AG04450 (cell line): ENCODE data around the gene SEPTIN12. TPM values are rescaled to one million over a fixed set of nuclear protein-coding genes. Genes with fewer than 3 reads are reported as not detected.

Experiments used
- polyA plus RNA-seq: library from polyadenylated mRNA; depleted of rRNA; stranded (reverse); fragments of >200 nt; gene quantifications from 2 replicates; pipeline ENCODE4 v1.2.3, GENCODE V29; 2011; rRNA removed
- small RNA-seq: library from RNA; depleted of rRNA; stranded (forward); fragments of <200 nt; gene quantifications from one replicate; pipeline ENCODE3, GENCODE V24; 2012; ENCODE audit warnings: low read depth; ENCODE audit not compliant: insufficient read length

The SEPTIN12 gene
- polyA plus RNA-seq, 1 experiment = not detected

Small RNA genes lying within 50 kb of the gene (small RNA-seq; reads per million reads assigned to genes)
- not detected for gene RF00017

Other genes with a start within 250 kb of the SEPTIN12 start
- 12.2 and 14.9 TPM in 2 replicates for gene CDIP1, start 249.6 kb downstream of the SEPTIN12 start, polyA plus RNA-seq
- not detected in 2 replicates for gene C16orf96, start 232.0 kb downstream of the SEPTIN12 start, polyA plus RNA-seq
- 4.1 and 6.1 TPM in 2 replicates for gene UBALD1, start 173.5 kb downstream of the SEPTIN12 start, polyA plus RNA-seq
- 3.4 and 8.6 TPM in 2 replicates for gene MGRN1, start 163.5 kb downstream of the SEPTIN12 start, polyA plus RNA-seq
- 25.2 and 29.3 TPM in 2 replicates for gene NUDT16L1, start 94.8 kb downstream of the SEPTIN12 start, polyA plus RNA-seq
- gene ANKS3, start 54.1 kb downstream of the SEPTIN12 start, polyA plus RNA-seq = 14.0 and 15.0 TPM in 2 replicates
- 0.89 and 1.6 TPM in 2 replicates for gene DNAAF8, start 53.8 kb downstream of the SEPTIN12 start, polyA plus RNA-seq
- 3.1 and 4.2 TPM in 2 replicates for gene ZNF500, start 21.2 kb downstream of the SEPTIN12 start, polyA plus RNA-seq
- gene SMIM22, start 7.0 kb upstream of the SEPTIN12 start, polyA plus RNA-seq = not detected in 2 replicates
- 9.2 and 14.3 TPM in 2 replicates for gene ROGDI, start 14.3 kb upstream of the SEPTIN12 start, polyA plus RNA-seq
- 44.2 and 46.3 TPM in 2 replicates for gene GLYR1, start 58.9 kb upstream of the SEPTIN12 start, polyA plus RNA-seq
- 11.2 TPM in 2 replicates for gene UBN1, start 59.1 kb upstream of the SEPTIN12 start, polyA plus RNA-seq
- 2.0 and 2.2 TPM in 2 replicates for gene PPL, start 148.8 kb upstream of the SEPTIN12 start, polyA plus RNA-seq
- gene SEC14L5, start 170.0 kb upstream of the SEPTIN12 start, polyA plus RNA-seq = 0.05 and 0.06 TPM in 2 replicates
- gene NAGPA, start 245.6 kb upstream of the SEPTIN12 start, polyA plus RNA-seq = 7.9 and 8.9 TPM in 2 replicates